GM12892 (cell line): ENCODE results near the gene SUSD4.

ENCODE experiments used
- POLR2A ChIP-seq: IDR thresholded peaks from 2 replicates; pipeline ENCODE4 v1.6.1; 2011; ENCODE audit warnings: low read depth, low read length, control low read depth
- TAF1 ChIP-seq: IDR thresholded peaks from 2 replicates; pipeline ENCODE4 v1.6.1; 2011; ENCODE audit warnings: low read depth, mild to moderate bottlenecking, control low read depth, low read length, borderline replicate concordance

GRCh38 chr1:223227031-223227430 is 136.9 kb downstream of the SUSD4 start:
- TF ChIP-seq POLR2A = no peak
- no peak for TF ChIP-seq TAF1
